HepG2 (cell line): Measurements from ENCODE around the gene CAPRIN1. TPM values are rescaled to one million over a fixed set of nuclear protein-coding genes. Genes with fewer than 3 reads are reported as not detected.

Source experiments
- ATAC-seq: fragments of 200-7000 bp; cut with Tn5 transposase; 3 replicates; pipeline ENCODE4 v1.9.1; 2020; ENCODE audit warnings: mild to moderate bottlenecking, moderate library complexity
- BruUV-seq: library from RNA; stranded (reverse); fragments of 400-500 nt; replicated peaks from 2 replicates; lab custom pipeline; 2021; lab: Mats Ljungman, UMichigan
- CTCF ChIA-PET: fragments of 300-600 bp; formaldehyde crosslinking; extraction: SDS; loops from one replicate; lab custom pipeline; 2021; ENCODE audit warnings: low total read pairs, inconsistent platforms, low intra/inter-chr PET ratio; lab: Yijun Ruan, JAX
- POLR2A ChIA-PET: fragments of 350-600 bp; sonication (Branson Sonifier 250); formaldehyde crosslinking; loops from one replicate; lab custom pipeline; 2020; ENCODE audit warnings: antibody characterized with exemption, inconsistent platforms; lab: Yijun Ruan, JAX
- DNase-seq: peaks from one replicate; pipeline ENCODE4 v3.0.0-alpha.2; 2015; ENCODE audit warnings: low spot score
- FAIRE-seq: peaks from 3 replicates; lab custom pipeline; 2011; peaks lifted over from hg19 to GRCh38; lab: Jason Lieb, UNC
- H2AFZ ChIP-seq: one replicate; pipeline ENCODE4 v1.6.1; 2011; ENCODE audit warnings: low read length, inconsistent platforms
- H3K27ac ChIP-seq: fragments of 300-600 bp; 3 replicates; pipeline ENCODE4 v1.8.0; 2011; ENCODE audit warnings: mixed run types, mild to moderate bottlenecking, mixed read lengths, low read length, inconsistent platforms; ENCODE audit not compliant: insufficient read depth; ENCODE audit errors: extremely low read length
- H3K27me3 ChIP-seq, 2 experiments: fragments of 200-600 bp in 1 of 2; 2 replicates in 1 of 2; 3 replicates in 1 of 2; pipeline versions ENCODE4 v1.6.0 to v1.8.0; 2011; ENCODE audit warnings: low read length in 2 of 2, mild to moderate bottlenecking in 2 of 2, moderate library complexity in 2 of 2, inconsistent platforms in 1 of 2; ENCODE audit not compliant: insufficient read depth in 2 of 2, control insufficient read depth in 1 of 2
- H3K36me3 ChIP-seq, 2 experiments: fragments of 200-600 bp in 1 of 2; replicated peaks in 1 of 2; 2 replicates in 1 of 2; 3 replicates in 1 of 2; pipeline versions ENCODE4 v1.5.1 to v1.8.0; 2011; ENCODE audit warnings: low read length in 2 of 2, inconsistent platforms in 1 of 2; ENCODE audit not compliant: insufficient read depth in 2 of 2, control insufficient read depth in 1 of 2
- H3K4me1 ChIP-seq: 2 replicates; pipeline ENCODE4 v1.5.1; 2012; ENCODE audit warnings: low read length, inconsistent platforms; ENCODE audit not compliant: insufficient read depth
- H3K4me2 ChIP-seq: 2 replicates; pipeline ENCODE4 v1.6.0; 2011; ENCODE audit warnings: low read depth, low read length, inconsistent platforms
- H3K4me3 ChIP-seq, 3 experiments: fragments of 200-600 bp in 1 of 3; sonication (generic), shearing (Covaris generic) in 1 of 3; replicated peaks in 1 of 3; 2 replicates each; pipeline ENCODE4 v1.5.1; 2011 to 2016; ENCODE audit warnings: low read length in 3 of 3, inconsistent platforms in 2 of 3, low read depth in 2 of 3, mild to moderate bottlenecking in 2 of 3, control low read depth in 1 of 3, mixed read lengths in 1 of 3; ENCODE audit not compliant: insufficient read depth in 1 of 3
- H3K79me2 ChIP-seq: one replicate; pipeline ENCODE4 v1.6.1; 2011; ENCODE audit warnings: low read length, inconsistent platforms; ENCODE audit not compliant: insufficient read depth
- H3K9ac ChIP-seq: 2 replicates; pipeline ENCODE4 v1.6.0; 2011; ENCODE audit warnings: mild to moderate bottlenecking, low read depth, low read length, inconsistent platforms; ENCODE audit not compliant: insufficient read depth
- H3K9me3 ChIP-seq: 2 replicates; pipeline ENCODE4 v1.5.1; 2012; ENCODE audit warnings: mild to moderate bottlenecking, low read length
- H4K20me1 ChIP-seq: 2 replicates; pipeline ENCODE4 v1.6.0; 2011; ENCODE audit warnings: inconsistent platforms, mild to moderate bottlenecking, low read length, moderate library complexity; ENCODE audit not compliant: insufficient read depth
- HIVEP1 ChIP-seq: sonication (generic); formaldehyde crosslinking; IDR thresholded peaks from 2 replicates; pipeline ENCODE4 v1.4.0; 2020; ENCODE audit warnings: mild to moderate bottlenecking, missing genetic modification reagents
- HNRNPL ChIP-seq: fragments of 200-400 bp; formaldehyde crosslinking; IDR thresholded peaks from 2 replicates; pipeline ENCODE4 v1.6.1; 2017; ENCODE audit warnings: mild to moderate bottlenecking, low read depth, low read length
- PAX8 ChIP-seq: sonication (generic); formaldehyde crosslinking; IDR thresholded peaks from 2 replicates; pipeline ENCODE4 v1.8.0; 2022; ENCODE audit warnings: mild to moderate bottlenecking, missing genetic modification reagents, borderline replicate concordance
- SP1 ChIP-seq, 2 experiments: fragments of 450-650 bp in 1 of 2; sonication (generic) in 1 of 2; formaldehyde crosslinking in 1 of 2; IDR thresholded peaks; 2 replicates each; pipeline versions ENCODE4 v1.4.0 to v1.6.1; 2016 to 2020; ENCODE audit warnings: missing genetic modification reagents in 1 of 2
- SRSF1 ChIP-seq: fragments of 200-400 bp; formaldehyde crosslinking; optimal IDR thresholded peaks from 2 replicates; pipeline ENCODE3; 2017; ENCODE audit warnings: mild to moderate bottlenecking, low read depth, low read length, moderate library complexity
- TCF7 ChIP-seq: sonication (generic); IDR thresholded peaks from 2 replicates; pipeline ENCODE4 v1.6.1; 2016; ENCODE audit warnings: antibody characterized with exemption, low read depth
- U2AF2 ChIP-seq: fragments of 200-400 bp; formaldehyde crosslinking; IDR thresholded peaks from 2 replicates; pipeline ENCODE4 v1.6.1; 2017; ENCODE audit warnings: low read depth, mild to moderate bottlenecking, low read length
- ZNF709 ChIP-seq: sonication (generic); formaldehyde crosslinking; IDR thresholded peaks from 2 replicates; pipeline ENCODE4 v1.5.0; 2020; ENCODE audit warnings: mild to moderate bottlenecking, missing genetic modification reagents
- WGBS: methylation state at CpG from one replicate; pipeline ENCODE4 v1.1.6; 2017; ENCODE audit warnings: low lambda C conversion rate; 5-methylcytosine and 5-hydroxymethylcytosine counted together
- in situ Hi-C: cut with HindIII; loops from 2 replicates; pipeline ENCODE4 v1.10.0; 2017; ENCODE audit warnings: low pct_unique_long_range_greater_than_20kb; ENCODE audit not compliant: extremely low pct_ligation_motif_present
- intact Hi-C: fragments of 100-400 bp; cut with micrococcal nuclease; formaldehyde crosslinking; loops from one replicate; pipeline ENCODE4 v1.10.0; 2022; ENCODE audit not compliant: unreplicated experiment
- polyA plus RNA-seq, 8 experiments: library from polyadenylated mRNA; depleted of rRNA in 3 of 8; stranded (reverse) in 7 of 8; unstranded in 1 of 8; fragments of >200 nt; fragmentation: Illumina TruSeq in 4 of 8; extraction: Trizol in 4 of 8; gene quantifications; 2 replicates each; pipeline versions ENCODE4 v1.2.1 to v1.2.3, GENCODE V29; 2011 to 2016; ENCODE audit warnings: low read depth in 4 of 8, missing spikeins in 1 of 8, mixed read lengths in 1 of 8; ENCODE audit not compliant: insufficient read depth in 1 of 8
- total RNA-seq, 5 experiments: library from RNA; depleted of rRNA; stranded (reverse); fragments of >200 nt; fragmentation: Illumina TruSeq; extraction: Trizol; gene quantifications; 2 replicates each; pipeline ENCODE4 v1.2.3, GENCODE V29; 2016; ENCODE audit warnings: low read depth in 1 of 5
- TF ChIP-seq, protein P1 (sequence below): sonication (generic); formaldehyde crosslinking; IDR thresholded peaks from 2 replicates; pipeline ENCODE4 v1.5.0; 2020; ENCODE audit warnings: missing genetic modification reagents
- TF ChIP-seq, protein P2 (sequence below): sonication (generic); formaldehyde crosslinking; IDR thresholded peaks from 2 replicates; pipeline ENCODE4 v1.4.0; 2020; ENCODE audit warnings: missing genetic modification reagents
- TF ChIP-seq, protein P3 (sequence below): IDR thresholded peaks from 2 replicates; pipeline ENCODE4 v1.6.1; 2016; ENCODE audit warnings: missing genetic modification reagents, missing compliant biosample characterization

The CAPRIN1 gene
- total and polyA plus RNA-seq, 2 of the 13 experiments (the other 11 are each of a cell fraction or from before 2014, with no cell fraction given) = 114 to 162 TPM

DNA sequence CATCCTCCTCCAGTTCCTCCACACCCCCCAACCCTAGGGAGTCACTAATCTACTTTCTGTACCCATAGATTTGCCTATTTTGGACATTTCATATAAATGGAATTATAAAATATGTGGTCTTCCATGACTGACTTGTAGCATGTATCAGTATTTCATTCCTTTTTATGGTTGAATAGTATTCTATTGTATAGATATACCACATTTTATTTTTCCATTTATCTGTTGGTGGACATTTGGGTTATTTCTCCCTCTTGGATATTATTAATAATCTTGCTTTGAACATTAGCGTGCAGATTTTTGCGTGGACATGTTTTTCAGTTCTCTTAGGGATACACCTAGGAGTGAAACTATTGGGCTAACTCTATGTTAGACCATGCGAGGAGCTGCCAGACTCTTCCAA lies 77.3 kb downstream of the CAPRIN1 start:
- DNase-seq (no peak), FAIRE-seq (no peak), ATAC-seq (no peak)
- Histone ChIP-seq H3K4me2 (no peak overlapping the region), H3K9ac (no peak overlapping the region), H3K4me3 (no peak overlapping the region), H3K27ac (no peak overlapping the region), H2AFZ (no peak overlapping the region), H3K9me3 (no peaks in the 10 kb centered on the region), H3K4me1 (no peaks in the 10 kb centered on the region), H3K79me2 (no peaks in the 10 kb centered on the region), H3K27me3 (no peaks in the 10 kb centered on the region), H4K20me1 (no peaks in the 10 kb centered on the region), H3K36me3 (peaks cover 37 to 87% of the 10 kb centered on the region in 2 experiments)
- ChIA-PET POLR2A (no interaction called here), CTCF (no interaction called here)
- no TSS peak for BruUV-seq
- TF ChIP-seq U2AF2 (no peak), SRSF1 (no peak), TCF7 (no peak), SP1 (IDR thresholded peaks at IDR 0.05) (no peak), SP1 (CRISPR knock-in tag; IDR thresholded peaks at IDR 0.05) (no peak), PAX8 (CRISPR knock-in tag) (no peak), HIVEP1 (no peak), HNRNPL (no peak), ZNF709 (no peak)
- TF ChIP-seq, protein P1, sequence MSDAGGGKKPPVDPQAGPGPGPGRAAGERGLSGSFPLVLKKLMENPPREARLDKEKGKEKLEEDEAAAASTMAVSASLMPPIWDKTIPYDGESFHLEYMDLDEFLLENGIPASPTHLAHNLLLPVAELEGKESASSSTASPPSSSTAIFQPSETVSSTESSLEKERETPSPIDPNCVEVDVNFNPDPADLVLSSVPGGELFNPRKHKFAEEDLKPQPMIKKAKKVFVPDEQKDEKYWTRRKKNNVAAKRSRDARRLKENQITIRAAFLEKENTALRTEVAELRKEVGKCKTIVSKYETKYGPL (CRISPR knock-in tag) = no peak
- TF ChIP-seq, protein P2, sequence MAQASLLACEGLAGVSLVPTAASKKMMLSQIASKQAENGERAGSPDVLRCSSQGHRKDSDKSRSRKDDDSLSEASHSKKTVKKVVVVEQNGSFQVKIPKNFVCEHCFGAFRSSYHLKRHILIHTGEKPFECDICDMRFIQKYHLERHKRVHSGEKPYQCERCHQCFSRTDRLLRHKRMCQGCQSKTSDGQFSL (CRISPR knock-in tag) = no peak
- TF ChIP-seq, protein P3, sequence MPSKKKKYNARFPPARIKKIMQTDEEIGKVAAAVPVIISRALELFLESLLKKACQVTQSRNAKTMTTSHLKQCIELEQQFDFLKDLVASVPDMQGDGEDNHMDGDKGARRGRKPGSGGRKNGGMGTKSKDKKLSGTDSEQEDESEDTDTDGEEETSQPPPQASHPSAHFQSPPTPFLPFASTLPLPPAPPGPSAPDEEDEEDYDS (CRISPR knock-in tag) = no peak
- in situ Hi-C loops = no loop called here
- 97% methylated on average over 3 of the region's 3 CpGs for WGBS
- intact Hi-C loops = no loop called here
